Peyer's patch (tissue), 4 donors: ENCODE results near the gene TWNK.

Experiments
- CTCF ChIP-seq, 6 experiments: fragments of 450-650 bp in 4 of 6; fragments of 200-600 bp in 2 of 6; sonication (generic) in 1 of 6; IDR thresholded peaks; one replicate each; pipeline ENCODE4 v1.5.1; 2017 to 2019; ENCODE audit warnings: antibody characterized with exemption in 6 of 6, mild to moderate bottlenecking in 3 of 6, moderate library complexity in 1 of 6
- POLR2A ChIP-seq, 2 donors: fragments of 450-650 bp; IDR thresholded peaks; one replicate each; pipeline ENCODE4 v1.5.1; 2017; ENCODE audit warnings: antibody characterized with exemption in 2 of 2, mild to moderate bottlenecking in 2 of 2, moderate library complexity in 2 of 2

- TF ChIP-seq CTCF (IDR thresholded peaks at IDR 0.05) (no peak), POLR2A (IDR thresholded peaks at IDR 0.05) (peak in 1 of 2 donors; percentile 13)
Observed at GRCh38 chr10:100983868-100984671, 3.3 kb upstream of the TWNK start.
